CD4-positive, alpha-beta T cell treated with Interleukin-1 beta for 1 hour (primary cell): Measurements from ENCODE around the gene DENND1A.
"Not testable (repeated sequence)": the region's sequence is repeated elsewhere in the genome, so short reads cannot be mapped to it uniquely, and the experiment has no call there.

ENCODE experiments used
- DNase-seq, 2 donors: peaks; one replicate each; pipeline ENCODE4 v3.0.0-alpha.2; 2020 to 2022

The DENND1A gene

GRCh38 chr9:123400926-123401503 is 528.9 kb downstream of the DENND1A start:
- no peak for DNase-seq

- no peak for DNase-seq
Observed at GRCh38 chr9:123399803-123400378, 530.0 kb downstream of the DENND1A start.

- DNase-seq = not testable (repeated sequence)
Observed at GRCh38 chr9:123398938-123399337, 531.0 kb downstream of the DENND1A start.

- DNase-seq = no peak
Observed at GRCh38 chr9:123397975-123398374, 532.0 kb downstream of the DENND1A start.

- DNase-seq = no peak
Observed at GRCh38 chr9:123395689-123396511, 534.0 kb downstream of the DENND1A start.

GRCh38 chr9:123395276-123395688 is 534.6 kb downstream of the DENND1A start:
- DNase-seq = no peak

GRCh38 chr9:123394291-123395235 is 535.4 kb downstream of the DENND1A start:
- DNase-seq = no peak

- DNase-seq = no peak
Observed at GRCh38 chr9:123392802-123393201, 537.1 kb downstream of the DENND1A start.

GRCh38 chr9:123391946-123392345 is 538.0 kb downstream of the DENND1A start:
- no peak for DNase-seq

GRCh38 chr9:123391233-123391632 is 538.7 kb downstream of the DENND1A start:
- DNase-seq = no peak

- no peak for DNase-seq
Observed at GRCh38 chr9:123390337-123391135, 539.4 kb downstream of the DENND1A start.

GRCh38 chr9:123389698-123390097 is 540.2 kb downstream of the DENND1A start:
- no peak for DNase-seq

GRCh38 chr9:123389070-123389469 is 540.9 kb downstream of the DENND1A start:
- no peak for DNase-seq

GRCh38 chr9:123387686-123388085 is 542.2 kb downstream of the DENND1A start:
- no peak for DNase-seq

- no peak for DNase-seq
Observed at GRCh38 chr9:123383512-123384170, 546.3 kb downstream of the DENND1A start.

- DNase-seq = no peak
Observed at GRCh38 chr9:123382653-123383511, 547.0 kb downstream of the DENND1A start.

- no peak for DNase-seq
Observed at GRCh38 chr9:123380852-123381705, 548.8 kb downstream of the DENND1A start.

- DNase-seq = no peak
Observed at GRCh38 chr9:123378956-123379660, 550.8 kb downstream of the DENND1A start.

GRCh38 chr9:123378025-123378424 is 551.9 kb downstream of the DENND1A start:
- DNase-seq = no peak
